ENCODE results near the gene GYG2. TPM values are rescaled to one million over a fixed set of nuclear protein-coding genes. Genes with fewer than 3 reads are reported as not detected.

GYG2 gene
- polyA plus RNA-seq, 1 of the 3 experiments (the other 2 are of a cell fraction) = 1.8 TPM

GRCh38 chrX:2788980-2789379 is 39.8 kb upstream of the GYG2 start:
- CTCF ChIA-PET = no interaction called here
- no peak for TF ChIP-seq ELF1 (IDR thresholded peaks at IDR 0.05)
- no peak for TF ChIP-seq RFX5 (IDR thresholded peaks at IDR 0.05; ENCODE audit: low read length)
- no peak for TF ChIP-seq FOXJ3 (CRISPR knock-in tag; IDR thresholded peaks at IDR 0.05)
- no peak for TF ChIP-seq YY1 (IDR thresholded peaks at IDR 0.05; ENCODE audit: low read depth)
- no peak for TF ChIP-seq REST (IDR thresholded peaks at IDR 0.05; ENCODE audit: low read depth, low read length)
- TF ChIP-seq USF1 (IDR thresholded peaks at IDR 0.05; ENCODE audit: borderline replicate concordance, low read depth) = no peak
- TF ChIP-seq RAD21 (IDR thresholded peaks at IDR 0.05; ENCODE audit: low read length) = no peak
- no peak for TF ChIP-seq MAX (IDR thresholded peaks at IDR 0.05; ENCODE audit: low read depth)
- no peak for TF ChIP-seq NFIC (IDR thresholded peaks at IDR 0.05; ENCODE audit: borderline replicate concordance)
- no peak for TF ChIP-seq USF2 (IDR thresholded peaks at IDR 0.05; ENCODE audit: borderline replicate concordance, low read depth, low read length)
- TF ChIP-seq EP300 (IDR thresholded peaks at IDR 0.05; ENCODE audit: borderline replicate concordance in 1 of 2, low read depth in 1 of 2, low read length in 1 of 2) = no peak
- no peak for TF ChIP-seq GABPA (IDR thresholded peaks at IDR 0.05; ENCODE audit: low read depth)
- TF ChIP-seq PBX3 (IDR thresholded peaks at IDR 0.05) = no peak

More at GRCh38 chrX:2788980-2789379, 39.8 kb upstream of the GYG2 start:
- POLR2A ChIA-PET = no interaction called here
- WGBS (ENCODE audit: low lambda C conversion rate) = 17% methylated on average over 4 of the region's 4 CpGs
- Histone ChIP-seq H3K79me2 (ENCODE audit: insufficient read depth) (no peaks in the 10 kb centered on the region), H2AFZ (ENCODE audit: low read depth) (no peak overlapping the region), H3K27me3 (ENCODE audit: insufficient read depth) (peaks cover 9% of the 10 kb centered on the region; the same call in 1 of the 2 replicates), H3F3A (replicated peaks; ENCODE audit: insufficient read depth) (no peaks in the 10 kb centered on the region), H3K27ac (ENCODE audit: low read depth in 2 of 2, low read length in 1 of 2) (no peak overlapping the region), H3K9me2 (no peaks in the 10 kb centered on the region), H4K20me1 (ENCODE audit: insufficient read depth) (no peaks in the 10 kb centered on the region), H3K4me3 (ENCODE audit: low read depth in 2 of 2, low read length in 1 of 2) (no peak overlapping the region), H3K4me2 (no peak overlapping the region), H3K9me3 (no peaks in the 10 kb centered on the region), H3K4me1 (ENCODE audit: control insufficient read depth in 1 of 2, insufficient read depth in 2 of 2, low read depth in 1 of 2, low read length in 1 of 2) (no peaks in the 10 kb centered on the region), H3K9ac (no peak overlapping the region), H3K36me3 (replicated peaks in 1 of 2; ENCODE audit: control insufficient read depth in 1 of 2, insufficient read depth in 2 of 2, low read length in 1 of 2) (no peaks in the 10 kb centered on the region)
- no peak for DNase-seq

Data from SK-N-SH (cell line).